Measurements from ENCODE around the gene CENPU. TPM values are rescaled to one million over a fixed set of nuclear protein-coding genes. Genes with fewer than 3 reads are reported as not detected.

CENPU gene
- total and polyA plus RNA-seq, 2 of the 8 experiments (the other 6 are each of a cell fraction or from before 2014, with no cell fraction given) = 32.1 to 122 TPM

DNA sequence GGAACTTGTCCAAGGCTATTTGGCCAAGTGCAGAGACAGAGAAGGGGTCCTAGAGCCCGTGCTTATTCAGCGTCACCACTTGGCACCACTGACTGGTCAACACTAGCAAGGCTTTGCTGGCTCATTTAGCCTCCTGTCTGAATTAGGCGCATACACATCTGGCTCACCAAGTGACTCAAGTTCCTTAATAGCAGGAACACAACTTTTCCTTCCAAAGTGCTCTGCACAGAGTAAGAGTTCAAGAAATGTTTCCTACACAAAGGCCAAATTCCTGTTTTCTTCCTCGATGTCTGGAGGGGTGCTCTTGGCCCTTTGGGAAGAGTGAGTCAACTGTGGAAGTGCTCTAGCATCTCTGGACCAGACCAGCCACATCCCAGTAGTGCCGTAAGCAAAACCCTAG, 26.8 kb upstream of the CENPU start (continued):
- TF ChIP-seq, protein P1, sequence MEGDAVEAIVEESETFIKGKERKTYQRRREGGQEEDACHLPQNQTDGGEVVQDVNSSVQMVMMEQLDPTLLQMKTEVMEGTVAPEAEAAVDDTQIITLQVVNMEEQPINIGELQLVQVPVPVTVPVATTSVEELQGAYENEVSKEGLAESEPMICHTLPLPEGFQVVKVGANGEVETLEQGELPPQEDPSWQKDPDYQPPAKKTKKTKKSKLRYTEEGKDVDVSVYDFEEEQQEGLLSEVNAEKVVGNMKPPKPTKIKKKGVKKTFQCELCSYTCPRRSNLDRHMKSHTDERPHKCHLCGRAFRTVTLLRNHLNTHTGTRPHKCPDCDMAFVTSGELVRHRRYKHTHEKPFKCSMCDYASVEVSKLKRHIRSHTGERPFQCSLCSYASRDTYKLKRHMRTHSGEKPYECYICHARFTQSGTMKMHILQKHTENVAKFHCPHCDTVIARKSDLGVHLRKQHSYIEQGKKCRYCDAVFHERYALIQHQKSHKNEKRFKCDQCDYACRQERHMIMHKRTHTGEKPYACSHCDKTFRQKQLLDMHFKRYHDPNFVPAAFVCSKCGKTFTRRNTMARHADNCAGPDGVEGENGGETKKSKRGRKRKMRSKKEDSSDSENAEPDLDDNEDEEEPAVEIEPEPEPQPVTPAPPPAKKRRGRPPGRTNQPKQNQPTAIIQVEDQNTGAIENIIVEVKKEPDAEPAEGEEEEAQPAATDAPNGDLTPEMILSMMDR (IDR thresholded peaks at IDR 0.05; ENCODE audit: control extremely low read depth in 1 of 3, insufficient read depth in 1 of 3, low read depth in 1 of 3, low read length in 3 of 3) = no peak
- TF ChIP-seq CBX5 (IDR thresholded peaks at IDR 0.05; ENCODE audit: low read depth, low read length) (no peak), EP300 (IDR thresholded peaks at IDR 0.05; ENCODE audit: borderline replicate concordance in 1 of 2, low read depth in 2 of 2, low read length in 2 of 2) (no peak)

Data from H1 (cell line).